Measurements from ENCODE around the gene BARX1.

DNA sequence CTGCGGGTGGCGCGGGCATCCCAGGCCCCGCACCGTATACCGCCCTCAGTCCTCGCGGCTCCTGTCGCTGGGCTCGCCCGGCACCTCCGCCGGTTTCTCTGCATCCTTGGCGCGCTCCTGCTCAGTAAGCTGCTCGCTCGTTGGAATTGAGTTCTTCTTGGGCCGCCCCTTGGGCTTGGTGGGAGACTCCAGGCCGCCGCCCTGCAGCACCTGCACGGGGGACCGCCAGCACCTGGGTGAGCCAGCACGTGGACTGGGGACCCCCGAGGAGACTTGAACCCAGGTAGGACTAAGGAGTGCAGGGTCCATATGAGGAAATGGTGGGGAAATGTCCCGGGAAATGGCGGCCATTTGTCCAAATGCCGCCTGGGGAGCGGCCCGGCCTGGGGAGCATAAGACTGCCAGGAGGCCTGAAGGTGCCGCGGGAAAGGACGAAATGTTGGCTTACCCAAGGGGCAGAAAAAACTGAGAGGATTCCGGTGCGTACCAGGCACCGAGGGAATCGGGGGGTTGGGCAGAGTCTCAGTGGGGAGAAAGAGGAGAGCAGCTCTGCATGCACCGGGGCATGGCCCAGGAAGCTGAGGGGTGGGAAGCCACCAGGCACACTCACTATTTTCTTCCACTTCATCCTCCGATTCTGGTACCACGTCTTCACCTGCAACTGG, 2.9 kb downstream of the BARX1 start:
- TF ChIP-seq, protein P1, sequence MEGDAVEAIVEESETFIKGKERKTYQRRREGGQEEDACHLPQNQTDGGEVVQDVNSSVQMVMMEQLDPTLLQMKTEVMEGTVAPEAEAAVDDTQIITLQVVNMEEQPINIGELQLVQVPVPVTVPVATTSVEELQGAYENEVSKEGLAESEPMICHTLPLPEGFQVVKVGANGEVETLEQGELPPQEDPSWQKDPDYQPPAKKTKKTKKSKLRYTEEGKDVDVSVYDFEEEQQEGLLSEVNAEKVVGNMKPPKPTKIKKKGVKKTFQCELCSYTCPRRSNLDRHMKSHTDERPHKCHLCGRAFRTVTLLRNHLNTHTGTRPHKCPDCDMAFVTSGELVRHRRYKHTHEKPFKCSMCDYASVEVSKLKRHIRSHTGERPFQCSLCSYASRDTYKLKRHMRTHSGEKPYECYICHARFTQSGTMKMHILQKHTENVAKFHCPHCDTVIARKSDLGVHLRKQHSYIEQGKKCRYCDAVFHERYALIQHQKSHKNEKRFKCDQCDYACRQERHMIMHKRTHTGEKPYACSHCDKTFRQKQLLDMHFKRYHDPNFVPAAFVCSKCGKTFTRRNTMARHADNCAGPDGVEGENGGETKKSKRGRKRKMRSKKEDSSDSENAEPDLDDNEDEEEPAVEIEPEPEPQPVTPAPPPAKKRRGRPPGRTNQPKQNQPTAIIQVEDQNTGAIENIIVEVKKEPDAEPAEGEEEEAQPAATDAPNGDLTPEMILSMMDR (conservative IDR thresholded peaks at IDR 0.05 in 1 of 2, IDR thresholded peaks at IDR 0.05 in 1 of 2; ENCODE audit: low read depth in 1 of 2, low read length in 2 of 2), result no peak
- peak; percentile 74 for TF ChIP-seq EZH2 (IDR thresholded peaks at IDR 0.05; ENCODE audit: low read length, missing control alignments)

All from fibroblast of lung (primary cell).